T-helper 1 cell treated with Interleukin-12 subunit alpha and Interleukin-12 subunit beta and Interleukin-4 antibody, amounts not matched to agents 30 μg/mL and 1 μg/mL, for 36 hours (primary cell): ENCODE results near the gene PREX1.
"Not testable (repeated sequence)": the region's sequence is repeated elsewhere in the genome, so short reads cannot be mapped to it uniquely, and the experiment has no call there.

Source experiments
- H3K27ac Mint-ChIP-seq: one replicate; pipeline ENCODE4 v1.8.0; 2021; ENCODE audit warnings: mild to moderate bottlenecking, mixed read lengths
- H3K27me3 Mint-ChIP-seq: one replicate; pipeline ENCODE4 v1.8.0; 2021; ENCODE audit warnings: low read depth, mixed read lengths
- H3K36me3 Mint-ChIP-seq: one replicate; pipeline ENCODE4 v1.8.0; 2021; ENCODE audit warnings: low read depth, mixed read lengths
- H3K4me1 Mint-ChIP-seq: one replicate; pipeline ENCODE4 v1.8.0; 2021; ENCODE audit warnings: low read depth, mixed read lengths
- H3K4me3 Mint-ChIP-seq: one replicate; pipeline ENCODE4 v1.8.0; 2021; ENCODE audit warnings: mild to moderate bottlenecking, moderate library complexity, mixed read lengths
- H3K9me3 Mint-ChIP-seq: one replicate; pipeline ENCODE4 v1.8.0; 2021; ENCODE audit warnings: mixed read lengths

PREX1 gene

DNA sequence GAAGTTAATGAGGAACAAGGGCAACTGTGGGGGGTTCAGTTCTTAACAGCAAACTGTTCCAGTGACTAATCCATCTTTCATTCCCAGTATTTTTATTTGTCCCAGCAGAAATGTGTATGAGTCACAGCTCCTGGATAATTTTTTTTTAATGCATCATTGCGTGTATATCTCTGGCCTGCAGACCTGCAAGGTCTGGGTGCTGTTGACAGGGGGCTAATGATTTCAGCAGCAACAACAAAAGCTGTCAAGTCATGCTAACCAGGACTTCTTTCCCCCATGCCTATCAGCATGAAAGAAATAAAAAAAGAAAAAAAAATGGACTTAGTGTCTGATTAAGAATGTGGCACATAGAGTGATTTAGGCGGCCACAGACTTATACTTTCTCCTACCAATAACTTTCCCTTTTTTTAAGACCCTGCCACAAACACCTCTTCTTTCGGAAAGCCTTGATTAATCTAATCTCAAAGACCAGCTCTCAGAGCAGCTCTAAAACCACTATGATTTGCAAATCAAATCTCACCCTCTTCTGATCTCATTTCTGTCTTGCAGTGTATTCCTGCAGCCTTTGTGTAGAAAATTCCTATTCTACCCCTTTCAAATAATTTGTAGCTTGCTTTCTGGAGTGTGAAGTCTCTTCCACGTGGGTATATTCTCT, 14.2 kb upstream of the PREX1 start:
- no peak overlapping the region for H3K27ac Mint-ChIP-seq

GRCh38 chr20:48841196-48841874, 13.5 kb upstream of the PREX1 start:
- H3K27ac Mint-ChIP-seq: no peak overlapping the region
- no peak overlapping the region for H3K4me3 Mint-ChIP-seq
- no peaks in the 10 kb centered on the region for H3K9me3 Mint-ChIP-seq
- H3K4me1 Mint-ChIP-seq: peaks cover 6% of the 10 kb centered on the region
- peaks cover 26% of the 10 kb centered on the region for H3K27me3 Mint-ChIP-seq
- no peaks in the 10 kb centered on the region for H3K36me3 Mint-ChIP-seq

More for the DNA sequence above, 14.2 kb upstream of the PREX1 start:
- no peaks in the 10 kb centered on the region for H3K36me3 Mint-ChIP-seq
- no peak overlapping the region for H3K4me3 Mint-ChIP-seq
- peaks cover 24% of the 10 kb centered on the region for H3K27me3 Mint-ChIP-seq
- H3K4me1 Mint-ChIP-seq: peaks cover 8% of the 10 kb centered on the region
- no peaks in the 10 kb centered on the region for H3K9me3 Mint-ChIP-seq

GRCh38 chr20:48839154-48839917, 11.5 kb upstream of the PREX1 start:
- Mint-ChIP-seq H3K36me3 (no peaks in the 10 kb centered on the region), H3K27me3 (peaks cover 36% of the 10 kb centered on the region), H3K4me1 (peaks cover 4% of the 10 kb centered on the region), H3K27ac (no peak overlapping the region), H3K4me3 (no peak overlapping the region), H3K9me3 (no peaks in the 10 kb centered on the region)

DNA sequence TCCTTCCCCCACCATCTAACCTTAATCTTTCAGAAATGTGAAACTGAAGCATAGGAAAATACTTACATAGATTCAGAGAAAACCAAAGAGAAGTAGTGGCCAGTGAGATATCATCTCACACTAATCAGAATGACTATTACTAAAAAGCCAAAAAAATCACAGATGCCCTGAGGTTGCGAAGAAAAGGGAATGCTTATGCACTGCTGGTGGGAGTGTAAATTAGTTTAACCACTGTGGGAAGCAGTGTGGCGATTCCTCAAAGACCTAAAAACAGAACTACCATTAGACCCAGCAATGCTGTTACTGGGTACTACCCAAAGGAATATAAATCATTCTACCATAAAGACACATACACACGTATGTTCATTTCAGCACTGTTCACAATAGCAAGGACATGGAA, 9.2 kb upstream of the PREX1 start:
- Mint-ChIP-seq H3K36me3 (no peaks in the 10 kb centered on the region), H3K27me3 (peaks cover 31% of the 10 kb centered on the region), H3K4me1 (peaks cover 9% of the 10 kb centered on the region), H3K9me3 (no peaks in the 10 kb centered on the region), H3K27ac (no peak overlapping the region), H3K4me3 (no peak overlapping the region)

- peaks cover 34% of the 10 kb centered on the region for H3K27me3 Mint-ChIP-seq
- H3K4me1 Mint-ChIP-seq: peaks cover 13% of the 10 kb centered on the region
- no peak overlapping the region for H3K4me3 Mint-ChIP-seq
- no peaks in the 10 kb centered on the region for H3K36me3 Mint-ChIP-seq
- no peak overlapping the region for H3K27ac Mint-ChIP-seq
- no peaks in the 10 kb centered on the region for H3K9me3 Mint-ChIP-seq
Observed at GRCh38 chr20:48835390-48835789, 7.6 kb upstream of the PREX1 start.

DNA sequence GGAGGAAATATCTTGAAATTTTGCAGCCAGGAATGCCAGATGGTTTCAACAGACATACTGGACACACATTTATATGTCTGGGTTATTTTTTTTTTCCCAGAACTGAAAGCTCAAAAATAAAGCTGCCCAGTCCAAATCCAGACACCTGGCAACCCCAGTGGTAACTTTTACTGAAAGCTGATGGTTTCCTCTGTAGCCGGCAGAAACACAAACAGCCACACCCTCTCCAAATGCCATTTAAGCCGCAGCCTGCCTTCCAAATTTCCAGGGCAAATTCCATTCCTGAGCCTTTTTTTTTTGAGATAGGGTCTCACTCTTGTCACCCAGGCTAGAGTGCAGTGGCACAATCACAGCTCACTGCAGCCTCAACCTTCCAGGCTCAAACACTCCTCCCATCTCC, 6.5 kb upstream of the PREX1 start:
- H3K27ac Mint-ChIP-seq: no peak overlapping the region
- H3K36me3 Mint-ChIP-seq: no peaks in the 10 kb centered on the region
- no peak overlapping the region for H3K4me3 Mint-ChIP-seq
- peaks cover 32% of the 10 kb centered on the region for H3K27me3 Mint-ChIP-seq
- H3K9me3 Mint-ChIP-seq: no peaks in the 10 kb centered on the region
- H3K4me1 Mint-ChIP-seq: peaks cover 12% of the 10 kb centered on the region

DNA sequence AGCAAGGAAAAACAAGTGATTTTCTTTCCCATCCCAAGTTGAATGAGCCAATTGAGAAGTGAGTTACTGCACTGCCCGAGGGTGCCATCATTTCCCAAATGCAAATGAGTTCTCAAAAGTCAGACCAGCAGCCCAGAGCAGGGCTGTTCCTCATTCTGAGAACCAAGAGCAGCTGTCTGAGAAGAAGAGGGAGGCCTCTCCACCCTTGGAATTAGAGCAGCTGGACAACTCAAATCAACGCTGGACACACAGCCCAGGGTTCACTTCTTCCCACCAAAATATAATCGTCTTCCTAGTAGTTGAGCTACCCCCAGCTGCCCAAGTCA, 4.6 kb upstream of the PREX1 start:
- Mint-ChIP-seq H3K4me1 (peaks cover 10% of the 10 kb centered on the region), H3K9me3 (no peaks in the 10 kb centered on the region), H3K4me3 (no peak overlapping the region), H3K36me3 (no peaks in the 10 kb centered on the region), H3K27me3 (peaks cover 35% of the 10 kb centered on the region), H3K27ac (no peak overlapping the region)

DNA sequence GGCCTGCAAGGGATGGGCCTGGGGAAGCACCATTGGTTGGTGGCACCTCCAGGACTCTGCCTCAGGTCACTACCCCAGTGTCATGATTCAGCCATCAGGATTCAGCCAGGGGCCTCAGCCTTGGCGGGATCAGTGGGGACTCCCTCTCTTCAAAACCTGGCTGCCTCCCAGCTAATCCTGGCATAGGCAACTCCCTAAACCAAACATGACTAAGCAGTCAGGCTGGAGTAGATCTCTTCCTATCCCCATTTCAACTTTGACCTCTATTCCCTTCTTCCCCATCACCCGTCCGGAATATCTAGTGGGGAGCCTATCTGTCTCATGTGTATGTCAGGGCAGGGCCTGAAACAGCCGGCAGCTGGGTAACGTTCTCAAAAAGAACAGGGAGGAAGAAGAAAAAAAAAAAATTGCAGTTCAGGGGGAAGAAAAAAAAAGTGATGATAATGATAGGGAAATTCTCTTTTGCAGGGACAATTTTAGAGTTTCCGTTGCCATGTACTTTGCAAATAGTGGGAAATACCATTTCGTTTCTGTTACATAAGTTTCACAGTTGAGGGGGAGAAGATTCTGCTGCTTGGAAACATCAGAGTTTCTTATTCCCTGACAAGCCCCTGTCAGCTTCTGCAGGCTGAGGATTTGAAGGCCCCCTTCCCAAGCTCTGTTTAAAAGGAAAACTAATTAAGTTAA, 4.1 kb upstream of the PREX1 start:
- Mint-ChIP-seq H3K27ac (no peak overlapping the region), H3K4me1 (peaks cover 10% of the 10 kb centered on the region), H3K4me3 (no peak overlapping the region), H3K27me3 (peaks cover 30% of the 10 kb centered on the region), H3K36me3 (peaks cover 3% of the 10 kb centered on the region), H3K9me3 (no peaks in the 10 kb centered on the region)

DNA sequence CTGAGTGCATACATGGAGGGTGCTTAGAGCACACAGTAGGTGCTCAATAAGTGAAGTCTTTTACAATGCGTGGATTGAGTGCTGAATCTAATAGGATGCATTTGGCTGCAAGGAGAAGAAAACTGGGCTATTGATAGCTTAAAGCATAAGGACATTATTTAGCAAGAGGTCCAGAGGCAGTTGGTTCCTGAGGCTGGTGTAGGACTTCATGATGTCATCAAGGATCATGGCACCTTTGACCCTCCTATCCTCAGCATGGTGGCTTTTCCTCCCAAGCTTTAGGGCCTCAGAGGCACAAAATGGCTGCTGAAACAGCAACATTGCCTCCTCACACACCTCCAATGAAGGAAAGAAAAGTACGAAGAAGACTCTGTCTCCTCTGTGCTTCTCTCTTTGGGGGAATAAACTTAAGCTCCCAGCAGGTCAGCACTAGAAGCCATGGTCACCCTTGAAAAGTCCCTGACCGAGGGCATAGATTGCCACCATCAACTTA, 3.1 kb upstream of the PREX1 start:
- no peaks in the 10 kb centered on the region for H3K9me3 Mint-ChIP-seq
- no peak overlapping the region for H3K27ac Mint-ChIP-seq
- H3K4me1 Mint-ChIP-seq: peaks cover 15% of the 10 kb centered on the region
- H3K27me3 Mint-ChIP-seq: peaks cover 26% of the 10 kb centered on the region
- peaks cover 7% of the 10 kb centered on the region for H3K36me3 Mint-ChIP-seq
- no peak overlapping the region for H3K4me3 Mint-ChIP-seq

DNA sequence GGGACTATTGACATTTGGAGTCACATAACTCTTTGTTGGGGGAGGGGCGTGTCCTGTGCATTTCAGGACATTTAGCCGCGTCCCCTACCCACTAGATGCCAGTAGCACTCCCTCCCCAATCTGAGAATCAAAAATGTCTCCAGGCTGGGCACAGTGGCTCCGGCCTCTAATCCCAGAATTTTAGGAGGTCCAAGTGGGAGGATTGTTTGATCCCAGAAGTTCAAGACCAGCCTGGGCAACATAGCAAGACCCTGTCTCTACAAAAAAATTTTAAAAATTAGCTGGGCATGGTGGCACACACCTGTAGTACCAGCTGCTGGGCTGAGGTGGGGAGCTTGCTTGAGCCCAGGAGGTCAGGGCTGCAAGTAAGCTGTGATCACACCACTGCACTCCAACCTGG, 2.1 kb upstream of the PREX1 start:
- Mint-ChIP-seq H3K27me3 (peaks cover 18% of the 10 kb centered on the region), H3K4me3 (no peak overlapping the region), H3K36me3 (peaks cover 9% of the 10 kb centered on the region), H3K9me3 (no peaks in the 10 kb centered on the region), H3K27ac (no peak overlapping the region), H3K4me1 (peaks cover 22% of the 10 kb centered on the region)

DNA sequence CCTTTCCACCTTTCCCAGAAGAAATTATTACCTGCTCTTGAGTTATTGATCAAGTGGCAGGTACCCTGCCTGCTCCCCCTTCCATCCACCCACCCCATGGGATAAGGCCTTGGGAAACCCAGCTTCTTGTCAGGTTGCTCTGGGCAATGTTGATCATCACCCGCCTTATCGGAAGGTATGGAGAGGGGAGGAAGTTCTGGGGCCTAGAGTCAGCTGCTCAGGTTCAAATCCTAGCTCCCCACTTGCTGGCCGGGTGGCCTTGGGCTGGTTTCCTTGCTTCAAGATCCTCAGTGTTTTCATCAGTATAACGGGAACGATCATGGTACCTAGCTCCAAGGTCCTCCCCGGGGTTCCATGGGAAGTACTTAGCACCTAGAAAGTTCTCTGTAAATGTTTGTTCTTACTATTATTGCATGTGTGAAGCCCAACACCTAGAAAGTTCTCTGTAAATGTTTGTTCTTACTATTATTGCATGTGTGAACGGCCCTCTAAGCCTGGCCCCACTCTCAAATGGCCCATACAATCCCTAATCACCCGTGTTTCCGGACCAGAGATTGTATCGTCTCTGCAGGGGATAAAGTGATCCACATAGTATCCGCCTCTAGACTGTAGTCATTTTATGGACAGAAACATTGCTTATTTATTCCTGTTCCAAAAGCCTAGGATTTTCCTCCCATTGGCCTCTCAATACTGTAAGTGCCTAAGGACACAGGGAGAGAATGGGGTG, 1.1 kb upstream of the PREX1 start:
- H3K27ac Mint-ChIP-seq: peak overlapping the region; percentile 65
- H3K4me1 Mint-ChIP-seq: peaks cover 31% of the 10 kb centered on the region
- no peaks in the 10 kb centered on the region for H3K9me3 Mint-ChIP-seq
- peak overlapping the region; percentile 90 for H3K4me3 Mint-ChIP-seq
- H3K36me3 Mint-ChIP-seq: peaks cover 13% of the 10 kb centered on the region
- H3K27me3 Mint-ChIP-seq: peaks cover 18% of the 10 kb centered on the region

GRCh38 chr20:48826883-48827771, 672 bp downstream of the PREX1 start:
- Mint-ChIP-seq H3K4me3 (peak overlapping the region; percentile 97), H3K27me3 (peaks cover 13% of the 10 kb centered on the region), H3K36me3 (peaks cover 20% of the 10 kb centered on the region), H3K4me1 (peaks cover 42% of the 10 kb centered on the region), H3K27ac (peak overlapping the region; percentile 89), H3K9me3 (no peaks in the 10 kb centered on the region)

DNA sequence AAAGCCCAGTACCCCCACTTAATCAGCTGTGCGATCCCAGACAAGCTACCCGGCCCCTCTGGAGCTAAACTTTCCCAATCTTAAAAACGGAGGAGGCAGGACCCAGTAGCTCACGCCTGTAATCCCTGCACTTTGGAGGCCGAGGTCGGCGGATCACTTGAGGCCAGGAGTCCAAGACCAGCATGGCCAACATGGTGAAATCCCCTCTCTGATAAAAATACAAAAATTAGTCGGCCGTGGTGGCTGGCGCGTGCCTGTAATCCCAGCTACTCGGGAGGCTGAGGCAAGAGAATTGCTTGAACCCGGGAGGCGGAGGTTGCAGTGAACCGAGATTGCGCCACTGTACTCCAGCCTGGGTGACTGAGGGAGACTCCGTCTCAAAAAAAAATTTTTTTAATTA, 1.3 kb downstream of the PREX1 start:
- Mint-ChIP-seq H3K4me1 (peaks cover 45% of the 10 kb centered on the region), H3K4me3 (peak overlapping the region; percentile 97), H3K27ac (peak overlapping the region; percentile 89), H3K36me3 (peaks cover 26% of the 10 kb centered on the region)
- not testable (repeated sequence) for H3K9me3 Mint-ChIP-seq, H3K27me3 Mint-ChIP-seq
